Pancreas (tissue), 10 donors: Measurements from ENCODE around the gene CDC26. TPM values are rescaled to one million over a fixed set of nuclear protein-coding genes. Genes with fewer than 3 reads are reported as not detected.
"Not testable (repeated sequence)": the region's sequence is repeated elsewhere in the genome, so short reads cannot be mapped to it uniquely, and the experiment has no call there.

Experiments used
- ATAC-seq, 4 donors: fragments of 200-7000 bp; cut with Tn5 transposase; one replicate each; pipeline versions ENCODE4 v1.8.0 to v1.9.1; 2020; ENCODE audit warnings: mild to moderate bottlenecking in 4 of 4, moderate library complexity in 4 of 4
- DNase-seq, 6 donors: peaks; one replicate each; pipeline ENCODE4 v3.0.0-alpha.2; 2020
- FAIRE-seq: peaks from 2 replicates; lab custom pipeline; 2012; peaks lifted over from hg19 to GRCh38; lab: Jason Lieb, UNC
- H3K27ac ChIP-seq, 4 donors: fragments of 200-600 bp; sonication (generic); 1 replicate in 3 of 4; 2 replicates in 1 of 4; pipeline versions ENCODE4 v1.5.0 to v1.8.0; 2020
- H3K27me3 ChIP-seq, 4 donors: fragments of 200-600 bp; one replicate each; pipeline ENCODE4 v1.8.0; 2021
- H3K36me3 ChIP-seq, 3 donors: fragments of 200-600 bp; sonication (generic) in 1 of 3; one replicate each; pipeline versions ENCODE4 v1.5.0 to v1.8.0; 2020 to 2021
- H3K4me1 ChIP-seq, 3 donors: fragments of 200-600 bp; one replicate each; pipeline ENCODE4 v1.8.0; 2021
- H3K4me3 ChIP-seq, 4 donors: fragments of 200-600 bp; sonication (generic) in 2 of 4; one replicate each; pipeline versions ENCODE4 v1.5.0 to v1.8.0; 2020 to 2021
- H3K9me3 ChIP-seq, 4 donors: fragments of 200-600 bp; one replicate each; pipeline ENCODE4 v1.8.0; 2021
- WGBS, 2 donors: extraction: QIAGEN DNeasy Blood & Tissue Kit; methylation state at CpG; one replicate each; pipeline ENCODE4 v1.1.7; 2013; 5-methylcytosine and 5-hydroxymethylcytosine counted together
- intact Hi-C, 3 donors: fragments of 100-400 bp; cut with DNase I; formaldehyde crosslinking; loops; one replicate each; pipeline versions ENCODE4 v1.11.1 to v1.14.2; 2022
- polyA plus RNA-seq, 2 donors: library from polyadenylated mRNA; stranded (reverse); fragments of 200-250 nt; gene quantifications; one replicate each; pipeline ENCODE4 v1.2.3, GENCODE V29; 2013
- total RNA-seq, 6 donors: library from RNA; stranded (reverse); fragmentation: NEBNext Ultra II Directional in 4 of 6; extraction: Animal tissue kit (Norgen Biotek cat#: 25700) in 4 of 6; gene quantifications; one replicate each; pipeline versions ENCODE4 v1.2.1 to v1.2.4, GENCODE V29; 2021 to 2023
- TF ChIP-seq, protein P1 (sequence below), 4 donors: fragments of 200-600 bp; sonication (generic) in 3 of 4; IDR thresholded peaks; one replicate each; pipeline versions ENCODE4 v1.5.0 to v1.8.0; 2021; ENCODE audit warnings: antibody characterized with exemption in 4 of 4
- donor health status: healthy with polysubstance abuse.
- donor health status: DM: no; HTN: no; CAD: no; lungs with moderate emphysema.
- donor health status: DM: no; HTN: no; CAD: no.
- donor health status: control.
- donor health status: control.
- donor health status: Bipolar disorder and iron deficiency.
- donor health status: DM: yes; HTN: yes; CAD: no.
- donor health status: DM: no; HTN: no; CAD: no.
- donor health status: DM: no; HTN: no; CAD: no.
- donor health status: DM: yes; HTN: yes; CAD: no.

CDC26 gene
- total and polyA plus RNA-seq, 8 donors: 7.4 to 30.1 (median 10.8) TPM

DNA sequence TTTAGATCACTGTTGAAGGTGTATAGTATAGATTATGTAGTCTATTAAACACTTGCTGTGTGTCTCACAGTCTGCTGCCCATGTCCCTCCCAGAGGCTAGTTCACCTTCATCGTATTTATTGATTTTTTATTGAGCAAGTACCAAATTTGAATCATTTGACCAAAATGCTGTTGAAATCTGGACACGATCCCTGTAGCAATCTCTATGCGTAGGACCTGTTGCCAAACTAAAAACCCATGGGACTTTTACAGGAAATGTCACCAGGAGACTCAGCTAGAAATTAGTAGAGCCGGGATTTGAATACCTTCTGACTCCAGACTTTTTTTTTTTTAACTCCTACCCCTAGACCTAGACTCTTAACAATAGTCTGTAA, 36.5 kb downstream of the CDC26 start:
- TF ChIP-seq, protein P1, sequence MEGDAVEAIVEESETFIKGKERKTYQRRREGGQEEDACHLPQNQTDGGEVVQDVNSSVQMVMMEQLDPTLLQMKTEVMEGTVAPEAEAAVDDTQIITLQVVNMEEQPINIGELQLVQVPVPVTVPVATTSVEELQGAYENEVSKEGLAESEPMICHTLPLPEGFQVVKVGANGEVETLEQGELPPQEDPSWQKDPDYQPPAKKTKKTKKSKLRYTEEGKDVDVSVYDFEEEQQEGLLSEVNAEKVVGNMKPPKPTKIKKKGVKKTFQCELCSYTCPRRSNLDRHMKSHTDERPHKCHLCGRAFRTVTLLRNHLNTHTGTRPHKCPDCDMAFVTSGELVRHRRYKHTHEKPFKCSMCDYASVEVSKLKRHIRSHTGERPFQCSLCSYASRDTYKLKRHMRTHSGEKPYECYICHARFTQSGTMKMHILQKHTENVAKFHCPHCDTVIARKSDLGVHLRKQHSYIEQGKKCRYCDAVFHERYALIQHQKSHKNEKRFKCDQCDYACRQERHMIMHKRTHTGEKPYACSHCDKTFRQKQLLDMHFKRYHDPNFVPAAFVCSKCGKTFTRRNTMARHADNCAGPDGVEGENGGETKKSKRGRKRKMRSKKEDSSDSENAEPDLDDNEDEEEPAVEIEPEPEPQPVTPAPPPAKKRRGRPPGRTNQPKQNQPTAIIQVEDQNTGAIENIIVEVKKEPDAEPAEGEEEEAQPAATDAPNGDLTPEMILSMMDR (IDR thresholded peaks at IDR 0.05): no peak
- H3K36me3 ChIP-seq: no peaks in the 10 kb centered on the region
- H3K4me1 ChIP-seq: peaks cover 0 to 2% (median 0%) of the 10 kb centered on the region in 3 donors
- intact Hi-C loops: no loop called here
- no peak for ATAC-seq
- FAIRE-seq: no peak
- WGBS, 2 donors: 21 to 29% methylated on average over 4 of the region's 4 CpGs
- no peak for DNase-seq
- H3K9me3 ChIP-seq: no peaks in the 10 kb centered on the region
- H3K4me3 ChIP-seq: no peak overlapping the region
- no peak overlapping the region for H3K27ac ChIP-seq
- no peaks in the 10 kb centered on the region for H3K27me3 ChIP-seq

DNA sequence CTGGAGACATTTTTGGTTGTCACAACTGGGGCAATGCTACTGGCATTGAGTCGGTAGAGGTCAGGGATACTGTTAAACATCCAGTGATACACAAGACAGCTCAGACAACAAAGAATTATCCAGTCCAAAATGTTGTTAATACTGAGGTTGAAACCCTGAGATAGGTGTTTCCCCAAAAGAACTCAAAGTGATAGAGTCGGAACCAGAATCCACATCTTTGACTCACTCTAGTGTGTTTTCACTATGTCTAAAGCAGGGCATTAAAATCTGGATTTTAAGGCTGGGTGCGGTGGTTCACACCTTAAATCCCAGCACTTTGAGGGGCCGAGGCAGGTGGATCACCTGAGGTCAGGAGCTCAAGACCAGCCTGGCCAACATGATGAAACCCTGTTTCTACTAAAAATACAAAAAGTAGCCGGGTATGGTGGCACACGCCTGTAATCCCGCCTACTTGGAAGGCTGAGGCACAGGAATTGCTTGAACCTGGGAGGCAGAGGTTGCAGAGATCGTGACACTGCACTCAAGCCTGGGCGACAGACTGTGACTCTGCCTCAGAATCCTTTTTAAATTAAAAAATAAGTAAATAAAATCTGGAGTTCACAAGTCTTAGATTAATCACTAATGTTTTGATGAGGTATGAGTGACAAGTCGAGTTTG, 37.0 kb downstream of the CDC26 start:
- H3K27me3 ChIP-seq: no peaks in the 10 kb centered on the region
- H3K4me1 ChIP-seq: peaks cover 0 to 7% (median under 1%) of the 10 kb centered on the region in 3 donors
- no peak overlapping the region for H3K27ac ChIP-seq
- DNase-seq: no peak
- no peak for FAIRE-seq
- H3K36me3 ChIP-seq: no peaks in the 10 kb centered on the region
- TF ChIP-seq, protein P1 (IDR thresholded peaks at IDR 0.05): no peak
- H3K9me3 ChIP-seq: no peaks in the 10 kb centered on the region
- 87 to 91% methylated on average over 10 of the region's 10 CpGs for WGBS, 2 donors
- intact Hi-C loops: no loop called here
- H3K4me3 ChIP-seq: no peak overlapping the region
- ATAC-seq: no peak

DNA sequence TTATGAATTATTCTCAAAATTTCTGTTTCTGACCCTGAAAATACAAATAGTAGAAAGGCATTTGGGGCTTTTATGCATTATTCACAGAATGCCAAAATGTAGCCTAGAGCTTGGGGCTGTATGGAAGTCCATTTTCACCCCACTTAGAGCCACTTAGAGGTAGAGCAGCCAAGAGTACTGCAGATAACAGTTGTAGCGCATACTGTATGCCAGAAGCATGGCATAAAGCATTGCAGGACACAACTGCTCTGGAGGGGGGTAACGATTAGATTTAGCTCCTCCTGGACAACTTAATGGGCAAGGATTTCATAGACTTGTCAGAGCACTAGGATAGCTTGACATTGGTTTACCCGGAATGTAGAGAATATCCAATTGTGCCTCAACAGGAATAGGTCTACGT, 38.3 kb downstream of the CDC26 start:
- ATAC-seq: no peak
- H3K4me1 ChIP-seq: peaks cover 0 to 12% (median 7%) of the 10 kb centered on the region in 3 donors
- no peak overlapping the region for H3K4me3 ChIP-seq
- no peaks in the 10 kb centered on the region for H3K9me3 ChIP-seq
- no peak overlapping the region for H3K27ac ChIP-seq
- TF ChIP-seq, protein P1 (IDR thresholded peaks at IDR 0.05): no peak
- 86% methylated on average over 4 of the region's 4 CpGs for WGBS, 2 donors
- intact Hi-C loops: no loop called here
- DNase-seq: no peak
- H3K27me3 ChIP-seq: no peaks in the 10 kb centered on the region
- no peak for FAIRE-seq
- no peaks in the 10 kb centered on the region for H3K36me3 ChIP-seq

DNA sequence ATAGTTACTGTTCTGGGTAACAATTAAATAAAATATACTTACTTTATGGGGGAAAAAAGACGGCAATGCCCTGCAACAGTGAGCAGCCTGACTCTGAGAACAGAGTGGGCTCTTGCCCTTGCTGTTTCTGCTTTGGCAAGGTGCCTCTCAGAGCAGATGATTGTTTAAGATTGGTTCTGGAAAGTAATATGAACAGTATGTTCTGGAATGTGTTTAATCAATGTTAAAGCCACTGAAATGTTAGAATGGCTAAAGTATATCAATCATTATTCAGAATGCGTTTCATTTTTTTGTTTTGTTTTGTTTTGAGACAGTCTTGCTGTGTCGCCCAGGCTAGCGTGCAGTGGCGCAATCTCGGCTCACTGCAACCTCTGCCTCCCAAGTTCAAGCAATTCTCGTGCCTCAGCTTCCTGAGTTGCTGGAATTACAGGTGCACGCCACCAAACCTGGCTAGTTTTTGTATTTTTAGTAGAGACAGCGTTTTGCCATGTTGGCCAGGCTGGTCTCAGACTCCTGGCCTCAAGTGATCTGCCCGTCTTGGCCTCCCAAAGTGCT, 39.6 kb downstream of the CDC26 start:
- FAIRE-seq, H3K4me3 ChIP-seq, DNase-seq, intact Hi-C loops, H3K36me3 ChIP-seq, H3K27me3 ChIP-seq, H3K9me3 ChIP-seq: not testable (repeated sequence)
- Histone ChIP-seq H3K4me1 (peaks cover 0 to 12% (median 7%) of the 10 kb centered on the region in 3 donors), H3K27ac (peak overlapping the region in 1 of 4 donors; percentile 42)
- WGBS, 2 donors: 71 to 76% methylated on average over 10 of the region's 10 CpGs
- peak in 1 of 4 donors; percentile 44 for ATAC-seq

DNA sequence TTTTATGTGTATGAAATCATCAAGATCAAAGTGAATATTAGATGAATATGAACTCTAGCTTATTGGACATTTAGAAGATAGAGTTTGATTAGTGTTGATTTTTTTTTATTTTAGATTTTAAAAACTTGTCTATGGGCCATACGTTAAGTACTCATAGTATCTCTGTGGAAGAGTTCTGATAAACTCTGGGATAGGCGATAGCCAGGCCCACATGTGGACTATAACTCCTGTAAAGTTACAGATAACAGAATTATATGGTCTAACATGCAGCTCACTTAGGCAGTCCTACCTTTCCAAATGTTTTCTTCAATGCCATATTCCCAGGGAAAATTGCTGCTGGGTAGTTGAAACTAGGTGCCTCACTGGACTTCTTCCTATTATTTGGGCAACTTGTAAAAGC, 43.7 kb downstream of the CDC26 start:
- Histone ChIP-seq H3K36me3 (no peaks in the 10 kb centered on the region), H3K4me3 (no peak overlapping the region), H3K9me3 (no peaks in the 10 kb centered on the region), H3K4me1 (peaks cover 0 to 15% (median 12%) of the 10 kb centered on the region in 3 donors), H3K27me3 (no peaks in the 10 kb centered on the region), H3K27ac (no peak overlapping the region)
- WGBS, 2 donors: 93 to 97% methylated on average over 2 of the region's 2 CpGs
- no peak for ATAC-seq
- FAIRE-seq: no peak
- TF ChIP-seq, protein P1 (IDR thresholded peaks at IDR 0.05): no peak
- no peak for DNase-seq
- intact Hi-C loops: no loop called here
